Frontal cortex (tissue), 4 donors: ENCODE measurements around the gene MAP7D2. TPM values are rescaled to one million over a fixed set of nuclear protein-coding genes. Genes with fewer than 3 reads are reported as not detected.

Experiments used
- DNase-seq, 2 donors: peaks; one replicate each; pipeline ENCODE4 v3.0.0; 2012; ENCODE audit warnings: low spot score in 2 of 2
- FAIRE-seq: peaks from 2 replicates; lab custom pipeline; 2012; peaks lifted over from hg19 to GRCh38; lab: Jason Lieb, UNC
- total RNA-seq: library from RNA; depleted of rRNA; stranded (reverse); fragments of >200 nt; gene quantifications from one replicate; pipeline ENCODE4 v1.2.3, GENCODE V29; 2014
- donor health status: control.
- donor health status: control.
- donor health status: control.

The MAP7D2 gene
- total RNA-seq, 1 donor from 2014 or later = 11.4 TPM

DNA sequence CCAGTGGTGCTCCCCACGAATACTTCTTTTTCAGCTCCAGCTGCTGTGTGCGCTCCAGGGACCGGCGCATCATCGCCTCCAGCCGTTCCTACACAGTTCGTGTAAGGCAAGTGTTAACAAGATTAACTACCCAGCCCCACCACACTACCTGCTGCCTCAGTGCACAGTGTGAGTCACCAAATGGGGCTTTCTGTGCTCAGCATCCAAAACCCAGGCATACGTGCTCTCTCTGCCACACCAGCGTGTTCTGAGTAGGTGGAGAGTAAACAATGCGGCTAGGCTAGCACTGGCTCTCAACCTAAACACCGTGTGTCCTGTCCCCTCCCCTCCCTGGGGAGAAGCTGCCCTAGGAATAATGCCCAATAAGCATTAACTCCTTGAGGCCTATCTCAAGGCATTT lies 60.0 kb downstream of the MAP7D2 start:
- DNase-seq (no peak), FAIRE-seq (no peak)

DNA sequence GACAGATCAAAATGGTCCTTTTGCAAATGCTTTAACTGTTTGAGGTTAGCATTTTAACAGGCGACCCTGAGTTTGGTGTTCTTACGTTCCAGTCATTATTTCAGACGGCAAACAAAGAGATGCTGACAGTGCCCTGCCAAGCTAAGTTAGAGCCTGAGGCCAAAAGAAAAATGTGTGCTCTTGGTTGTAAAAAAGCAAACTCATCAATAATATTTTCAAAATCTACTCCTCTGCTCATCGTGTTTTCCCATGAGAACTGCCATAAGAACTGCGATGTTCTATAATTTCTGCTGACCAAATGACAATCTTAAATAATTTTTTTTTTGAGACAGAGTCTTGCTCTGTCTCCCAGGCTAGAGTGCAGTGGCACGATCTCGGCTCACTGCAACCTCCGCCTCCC lies 63.2 kb downstream of the MAP7D2 start:
- FAIRE-seq (no peak), DNase-seq (no peak)

DNA sequence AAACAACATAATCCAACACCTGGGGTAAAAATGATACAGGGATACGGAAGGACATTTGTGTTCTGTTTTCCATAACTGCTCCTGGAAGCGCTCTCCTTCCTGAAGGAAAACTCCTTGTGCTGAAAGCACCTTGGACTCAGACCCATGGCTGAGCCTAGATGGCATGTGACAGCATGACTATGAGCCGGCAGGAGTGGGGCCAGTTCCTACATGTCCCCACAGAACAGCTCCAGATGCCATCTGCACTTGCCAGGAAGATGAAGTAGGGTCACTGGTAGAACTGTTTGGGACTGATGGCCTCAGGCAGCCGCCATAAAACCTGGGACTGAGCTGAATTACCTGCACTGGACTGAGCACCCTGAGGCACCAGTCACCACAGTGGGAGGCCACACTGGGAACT lies 69.8 kb downstream of the MAP7D2 start:
- FAIRE-seq = no peak
- no peak for DNase-seq

GRCh38 chrX:20046223-20046622 lies 70.5 kb downstream of the MAP7D2 start:
- DNase-seq (no peak), FAIRE-seq (no peak)

GRCh38 chrX:20042221-20042620 lies 74.5 kb downstream of the MAP7D2 start:
- no peak for DNase-seq
- no peak for FAIRE-seq

DNA sequence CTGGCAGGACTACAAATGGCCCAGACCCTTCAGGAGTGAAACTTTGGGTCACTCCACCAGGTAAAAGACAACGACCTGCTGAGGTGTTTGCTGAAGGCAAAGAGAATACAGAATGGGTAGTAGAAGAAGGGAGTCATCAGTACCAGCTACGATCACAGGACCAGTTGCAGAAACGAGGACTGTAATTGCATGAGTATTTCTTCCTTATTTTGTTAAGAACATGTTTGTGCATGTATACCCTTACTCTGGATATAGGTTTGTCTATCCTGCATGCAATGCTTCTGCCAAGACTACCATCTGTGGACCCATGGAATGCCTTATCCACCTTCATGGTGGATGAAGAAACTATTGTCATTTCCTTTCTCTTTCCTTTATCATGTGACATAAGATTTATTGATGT lies 77.7 kb downstream of the MAP7D2 start:
- DNase-seq = no peak
- no peak for FAIRE-seq

GRCh38 chrX:20037186-20037585 lies 79.5 kb downstream of the MAP7D2 start:
- no peak for FAIRE-seq

DNA sequence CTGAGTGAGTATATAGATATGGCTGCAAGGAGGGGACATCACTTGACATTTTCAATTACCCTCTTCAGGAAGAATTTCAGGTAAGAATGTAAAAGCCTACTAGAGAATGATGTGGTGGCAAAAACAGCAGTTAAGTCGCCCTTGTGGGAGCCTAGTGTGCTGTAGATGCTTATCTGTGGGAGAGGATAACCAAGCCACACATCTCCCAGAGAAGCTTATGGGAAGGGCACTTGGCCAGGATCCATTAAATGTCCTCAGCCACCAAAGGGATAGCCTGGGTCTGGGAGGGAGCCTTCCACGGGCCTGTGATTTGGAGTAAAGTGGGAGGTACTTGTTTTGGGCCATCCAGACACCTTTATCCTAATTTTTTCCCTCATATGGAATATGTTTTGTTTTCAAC lies 84.5 kb downstream of the MAP7D2 start:
- no peak for DNase-seq

More at GRCh38 chrX:20037186-20037585, 79.5 kb downstream of the MAP7D2 start:
- DNase-seq = no peak

GRCh38 chrX:20029728-20030127 lies 87.0 kb downstream of the MAP7D2 start:
- DNase-seq = no peak
- FAIRE-seq = no peak

More for the DNA sequence above, 84.5 kb downstream of the MAP7D2 start:
- no peak for FAIRE-seq

- DNase-seq (no peak), FAIRE-seq (no peak)
Measured at GRCh38 chrX:20028588-20028987, 88.1 kb downstream of the MAP7D2 start.

- FAIRE-seq = no peak
- DNase-seq = no peak
Measured at GRCh38 chrX:20026278-20026677, 90.4 kb downstream of the MAP7D2 start.

GRCh38 chrX:20019672-20020365 lies 96.9 kb downstream of the MAP7D2 start:
- no peak for FAIRE-seq
- no peak for DNase-seq

GRCh38 chrX:20016616-20016945 lies 100.1 kb downstream of the MAP7D2 start:
- FAIRE-seq (no peak), DNase-seq (no peak)

GRCh38 chrX:20015945-20016615 lies 100.6 kb downstream of the MAP7D2 start:
- FAIRE-seq (no peak), DNase-seq (no peak)

DNA sequence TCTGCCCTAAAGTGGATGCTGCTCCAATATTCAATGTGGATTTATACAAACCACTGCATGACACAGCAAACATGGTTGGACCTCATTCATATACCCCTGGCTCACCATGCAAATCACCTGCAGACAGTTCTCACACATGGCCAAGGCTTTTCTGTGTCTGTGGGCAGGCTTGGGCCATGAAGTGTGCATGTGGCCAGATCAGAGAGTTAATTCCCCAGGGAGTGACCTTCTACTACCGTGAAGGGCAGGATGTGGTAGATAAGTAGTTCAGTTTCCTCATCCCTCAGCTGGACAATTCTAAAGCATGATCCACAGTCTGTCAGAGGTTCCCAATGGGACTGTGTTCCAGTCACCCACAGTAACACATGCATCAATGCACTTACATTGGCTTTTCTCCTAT lies 101.3 kb downstream of the MAP7D2 start:
- no peak for DNase-seq
- no peak for FAIRE-seq

DNA sequence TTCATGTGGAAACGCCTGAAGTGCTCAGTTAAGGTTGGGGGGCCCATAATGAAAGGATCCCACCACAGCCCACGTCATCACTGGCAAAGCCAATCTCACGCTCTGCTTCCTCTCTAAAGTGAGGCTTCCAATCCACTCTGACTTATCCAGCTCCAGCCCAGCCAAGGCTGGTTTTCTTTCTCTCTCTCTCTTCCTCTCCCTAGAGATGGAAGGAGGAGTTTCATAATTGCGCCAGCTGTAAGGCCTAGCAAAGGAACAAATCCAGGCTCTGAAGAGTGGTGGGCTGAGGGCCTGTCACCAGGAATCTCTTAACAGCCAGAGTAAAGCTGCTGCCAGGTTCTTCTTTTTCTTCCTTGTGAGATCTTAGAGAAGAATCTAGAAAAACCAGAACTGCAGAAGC lies 105.1 kb downstream of the MAP7D2 start:
- no peak for DNase-seq
- FAIRE-seq = no peak

DNA sequence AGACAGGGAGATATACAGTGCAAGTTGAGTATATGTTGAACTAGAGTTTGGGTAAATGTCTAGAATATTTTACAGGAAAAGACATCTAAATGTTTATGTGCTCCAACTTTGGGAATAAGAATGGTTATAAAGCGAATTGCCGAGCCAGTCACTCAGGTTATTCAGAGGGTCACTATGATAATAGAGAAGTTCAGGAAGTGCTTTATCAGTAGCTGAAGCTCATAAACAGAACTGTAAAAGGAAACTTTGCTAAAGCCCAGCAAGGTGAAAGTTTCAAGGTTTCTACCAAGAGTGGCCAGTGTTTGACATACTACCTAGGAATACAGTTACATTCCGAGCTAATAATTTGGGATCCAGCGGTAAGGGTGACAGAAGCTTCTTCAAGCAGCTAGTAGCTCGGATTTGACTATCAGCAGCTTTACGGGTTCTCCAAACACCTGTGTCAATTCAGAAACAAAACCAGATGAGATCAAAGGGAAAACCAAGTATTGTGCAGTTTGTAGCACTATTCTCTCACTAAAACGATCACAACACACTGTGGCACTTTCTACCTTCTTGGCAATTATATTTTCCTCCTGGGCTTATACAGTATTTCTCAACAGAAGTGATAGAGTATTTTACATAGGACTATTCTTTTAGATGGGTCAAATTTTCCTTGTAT lies 108.6 kb downstream of the MAP7D2 start:
- FAIRE-seq = no peak
- DNase-seq = no peak

DNA sequence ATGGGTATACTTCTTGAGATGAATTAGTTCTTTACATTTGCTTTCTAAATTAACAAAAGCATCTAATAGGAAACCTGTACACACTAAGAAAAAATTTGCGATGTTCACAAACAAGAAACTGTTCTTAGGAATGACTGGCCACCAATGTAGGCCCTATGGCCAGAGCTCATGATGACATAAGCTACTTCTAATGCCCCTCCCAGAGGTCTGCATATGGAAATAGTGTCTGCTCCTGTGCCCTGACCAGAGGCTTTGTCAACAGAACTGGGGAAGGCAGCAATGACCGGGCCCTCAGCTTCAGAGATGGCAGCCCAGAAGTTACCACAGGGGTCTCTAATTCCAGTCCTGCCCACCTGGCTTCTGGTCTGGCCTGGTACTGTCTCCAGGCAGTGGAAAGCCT lies 110.8 kb downstream of the MAP7D2 start:
- FAIRE-seq (no peak), DNase-seq (no peak)

DNA sequence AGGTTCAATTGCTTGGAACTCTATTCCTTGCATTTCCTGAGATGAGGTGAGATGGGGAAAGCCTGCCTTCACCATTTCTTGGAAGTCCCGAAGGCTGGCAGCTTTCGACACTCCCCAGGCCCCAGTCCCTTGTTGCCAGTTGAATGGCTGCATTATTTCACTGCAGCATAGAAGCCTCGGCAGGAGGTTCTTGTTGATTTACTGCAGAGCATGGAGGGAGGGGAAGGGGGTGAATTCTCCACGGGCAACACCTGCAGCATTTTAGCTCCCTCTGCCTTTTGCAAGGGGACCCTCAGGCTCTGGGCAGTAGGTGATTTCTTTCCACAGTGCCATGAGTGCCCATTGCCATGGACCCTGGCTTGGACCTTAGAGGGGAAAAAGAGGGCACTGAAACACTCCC lies 115.1 kb downstream of the MAP7D2 start:
- FAIRE-seq (no peak), DNase-seq (no peak)

DNA sequence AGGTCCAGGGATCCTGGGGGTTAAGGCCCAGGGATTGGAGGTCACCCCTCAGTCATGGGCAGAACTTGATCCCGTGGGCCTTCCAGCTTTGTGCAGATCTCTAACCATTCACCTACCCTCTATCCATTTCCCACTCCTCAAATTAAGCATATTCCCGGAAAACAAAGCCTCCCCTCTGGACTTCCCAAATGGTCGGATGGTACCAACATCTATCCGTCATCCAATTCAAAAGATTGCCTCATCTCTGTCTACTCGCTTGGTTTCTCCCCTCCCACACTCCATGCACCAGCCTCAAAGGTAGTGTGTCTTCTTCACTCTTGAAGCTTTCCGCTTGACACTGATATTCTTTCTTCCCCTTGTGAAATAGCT lies 125.4 kb downstream of the MAP7D2 start:
- FAIRE-seq (no peak), DNase-seq (peak in 1 of 2 donors; percentile 19)

- DNase-seq = peak; percentile 94
- FAIRE-seq = no peak
Measured at GRCh38 chrX:19990556-19991349, 126.0 kb downstream of the MAP7D2 start, which contains the start of gene BCLAF3. Gene BCLAF3 (minus strand): TSS chrX:19991061. CDS start chrX:19970264, 20,797 bp downstream.
